Measurements from ENCODE around the gene SCYL3.

- TF ChIP-seq POLR2A (IDR thresholded peaks at IDR 0.05) (no peak), CTCF (IDR thresholded peaks at IDR 0.05) (no peak)
Observed at GRCh38 chr1:169914531-169914930, 20.8 kb upstream of the SCYL3 start.
